ENCODE data around the gene RAB24. TPM values are rescaled to one million over a fixed set of nuclear protein-coding genes. Genes with fewer than 3 reads are reported as not detected.

RAB24 gene
- total RNA-seq, 1 donor = 14.2 TPM

DNA sequence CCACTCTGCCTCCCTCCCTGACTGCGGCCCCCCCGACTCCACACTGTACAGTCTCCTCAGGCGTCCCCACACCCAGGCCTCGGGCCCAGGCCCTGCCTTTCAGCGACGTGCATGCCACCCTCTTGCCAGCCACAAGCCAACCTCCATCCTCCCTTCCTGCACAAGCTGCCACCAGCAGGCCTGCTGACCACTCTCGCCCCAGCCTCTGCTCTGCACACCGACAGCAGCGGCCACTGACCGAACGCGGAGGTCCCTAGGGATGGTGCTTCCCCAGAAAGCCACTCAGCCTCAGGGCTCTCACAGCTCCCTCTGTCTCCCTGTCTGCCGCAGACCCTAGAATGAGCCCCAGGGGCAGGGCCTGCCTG, 29.4 kb upstream of the RAB24 start:
- TF ChIP-seq, protein P1, sequence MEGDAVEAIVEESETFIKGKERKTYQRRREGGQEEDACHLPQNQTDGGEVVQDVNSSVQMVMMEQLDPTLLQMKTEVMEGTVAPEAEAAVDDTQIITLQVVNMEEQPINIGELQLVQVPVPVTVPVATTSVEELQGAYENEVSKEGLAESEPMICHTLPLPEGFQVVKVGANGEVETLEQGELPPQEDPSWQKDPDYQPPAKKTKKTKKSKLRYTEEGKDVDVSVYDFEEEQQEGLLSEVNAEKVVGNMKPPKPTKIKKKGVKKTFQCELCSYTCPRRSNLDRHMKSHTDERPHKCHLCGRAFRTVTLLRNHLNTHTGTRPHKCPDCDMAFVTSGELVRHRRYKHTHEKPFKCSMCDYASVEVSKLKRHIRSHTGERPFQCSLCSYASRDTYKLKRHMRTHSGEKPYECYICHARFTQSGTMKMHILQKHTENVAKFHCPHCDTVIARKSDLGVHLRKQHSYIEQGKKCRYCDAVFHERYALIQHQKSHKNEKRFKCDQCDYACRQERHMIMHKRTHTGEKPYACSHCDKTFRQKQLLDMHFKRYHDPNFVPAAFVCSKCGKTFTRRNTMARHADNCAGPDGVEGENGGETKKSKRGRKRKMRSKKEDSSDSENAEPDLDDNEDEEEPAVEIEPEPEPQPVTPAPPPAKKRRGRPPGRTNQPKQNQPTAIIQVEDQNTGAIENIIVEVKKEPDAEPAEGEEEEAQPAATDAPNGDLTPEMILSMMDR (IDR thresholded peaks at IDR 0.05; ENCODE audit: insufficient read depth, low read depth, low read length) = no peak
- no peak for DNase-seq (ENCODE audit: low read depth)
- H3K4me3 ChIP-seq (ENCODE audit: low read depth, low read length) = no peak overlapping the region

GRCh38 chr5:177332031-177332895, 28.7 kb upstream of the RAB24 start:
- H3K4me3 ChIP-seq (ENCODE audit: low read depth, low read length) = no peak overlapping the region
- no peak for DNase-seq (ENCODE audit: low read depth)
- TF ChIP-seq, protein P1 (IDR thresholded peaks at IDR 0.05; ENCODE audit: insufficient read depth, low read depth, low read length) = no peak

- H3K4me3 ChIP-seq (ENCODE audit: low read depth, low read length) = no peak overlapping the region
- no peak for DNase-seq (ENCODE audit: low read depth)
- TF ChIP-seq, protein P1 (IDR thresholded peaks at IDR 0.05; ENCODE audit: insufficient read depth, low read depth, low read length) = no peak
Measured at GRCh38 chr5:177330991-177331842, 27.7 kb upstream of the RAB24 start.

GRCh38 chr5:177329883-177330282, 26.4 kb upstream of the RAB24 start:
- TF ChIP-seq, protein P1 (IDR thresholded peaks at IDR 0.05; ENCODE audit: insufficient read depth, low read depth, low read length) = no peak
- no peak for DNase-seq (ENCODE audit: low read depth)

DNA sequence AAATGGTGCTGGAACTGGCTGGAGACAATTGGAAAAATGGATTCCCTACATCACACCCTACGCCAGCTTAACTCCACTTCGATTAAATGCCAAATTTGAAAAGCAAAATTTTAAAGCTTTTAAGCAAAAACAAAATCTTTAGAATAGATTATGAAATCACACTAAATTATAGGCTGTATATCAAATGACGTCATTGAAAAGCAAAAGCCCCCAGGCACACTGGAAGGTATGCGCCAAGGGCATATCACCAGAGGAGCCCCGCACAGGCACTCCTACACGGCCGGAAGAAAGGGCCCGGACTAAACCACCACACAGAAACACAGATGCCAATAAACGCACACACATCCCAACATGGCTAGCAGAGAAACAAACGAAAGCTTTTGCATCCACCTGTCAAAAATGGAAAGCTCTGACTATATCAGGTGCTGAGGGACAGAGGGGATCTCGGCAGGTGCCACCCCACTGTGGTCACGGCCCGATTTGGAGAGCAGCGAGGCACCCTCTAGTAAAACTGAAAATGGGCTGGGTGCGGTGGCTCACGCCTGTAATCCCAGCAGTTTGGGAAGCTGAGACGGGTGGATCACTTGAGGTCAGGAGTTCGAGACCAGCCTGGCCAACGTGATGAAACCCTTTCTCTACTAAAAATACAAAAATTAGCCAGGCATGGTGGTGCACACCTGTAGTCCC, 25.2 kb upstream of the RAB24 start:
- no peak overlapping the region for H3K4me3 ChIP-seq (ENCODE audit: low read depth, low read length)
- no peak for DNase-seq (ENCODE audit: low read depth)
- TF ChIP-seq, protein P1 (IDR thresholded peaks at IDR 0.05; ENCODE audit: insufficient read depth, low read depth, low read length) = no peak

More at GRCh38 chr5:177329883-177330282, 26.4 kb upstream of the RAB24 start:
- no peak overlapping the region for H3K4me3 ChIP-seq (ENCODE audit: low read depth, low read length)
